BE2C (cell line): ENCODE data around the gene SLC8A1.

Experiments
- DNase-seq: peaks from one replicate; pipeline ENCODE4 v3.0.0-alpha.2; 2020
- H3K27me3 ChIP-seq: fragments of 250-450 bp; sonication (Bioruptor Pico); 2 replicates; pipeline ENCODE4 v1.5.1; 2020; ENCODE audit warnings: mild to moderate bottlenecking
- H3K36me3 ChIP-seq: fragments of 250-450 bp; sonication (Bioruptor Pico); 2 replicates; pipeline ENCODE4 v1.5.1; 2020; ENCODE audit warnings: mild to moderate bottlenecking
- H3K4me1 ChIP-seq: fragments of 250-450 bp; sonication (Bioruptor Pico); 2 replicates; pipeline ENCODE4 v1.5.1; 2020
- H3K4me3 ChIP-seq: 2 replicates; pipeline ENCODE4 v1.5.1; 2011; ENCODE audit warnings: low read depth, low read length
- H3K9me3 ChIP-seq: fragments of 250-450 bp; sonication (Bioruptor Pico); 2 replicates; pipeline ENCODE4 v1.5.1; 2020
- TF ChIP-seq, protein P1 (sequence below): IDR thresholded peaks from 2 replicates; pipeline ENCODE4 v1.5.1; 2012; ENCODE audit warnings: mild to moderate bottlenecking, low read depth, low read length

Gene SLC8A1

GRCh38 chr2:40415391-40415790 lies 36.5 kb downstream of the SLC8A1 start:
- Histone ChIP-seq H3K27me3 (no peaks in the 10 kb centered on the region), H3K4me3 (no peak overlapping the region), H3K36me3 (no peaks in the 10 kb centered on the region), H3K9me3 (no peaks in the 10 kb centered on the region), H3K4me1 (peaks cover 36% of the 10 kb centered on the region)
- TF ChIP-seq, protein P1, sequence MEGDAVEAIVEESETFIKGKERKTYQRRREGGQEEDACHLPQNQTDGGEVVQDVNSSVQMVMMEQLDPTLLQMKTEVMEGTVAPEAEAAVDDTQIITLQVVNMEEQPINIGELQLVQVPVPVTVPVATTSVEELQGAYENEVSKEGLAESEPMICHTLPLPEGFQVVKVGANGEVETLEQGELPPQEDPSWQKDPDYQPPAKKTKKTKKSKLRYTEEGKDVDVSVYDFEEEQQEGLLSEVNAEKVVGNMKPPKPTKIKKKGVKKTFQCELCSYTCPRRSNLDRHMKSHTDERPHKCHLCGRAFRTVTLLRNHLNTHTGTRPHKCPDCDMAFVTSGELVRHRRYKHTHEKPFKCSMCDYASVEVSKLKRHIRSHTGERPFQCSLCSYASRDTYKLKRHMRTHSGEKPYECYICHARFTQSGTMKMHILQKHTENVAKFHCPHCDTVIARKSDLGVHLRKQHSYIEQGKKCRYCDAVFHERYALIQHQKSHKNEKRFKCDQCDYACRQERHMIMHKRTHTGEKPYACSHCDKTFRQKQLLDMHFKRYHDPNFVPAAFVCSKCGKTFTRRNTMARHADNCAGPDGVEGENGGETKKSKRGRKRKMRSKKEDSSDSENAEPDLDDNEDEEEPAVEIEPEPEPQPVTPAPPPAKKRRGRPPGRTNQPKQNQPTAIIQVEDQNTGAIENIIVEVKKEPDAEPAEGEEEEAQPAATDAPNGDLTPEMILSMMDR = no peak
- no peak for DNase-seq

GRCh38 chr2:40412456-40412855 lies 39.4 kb downstream of the SLC8A1 start:
- no peak for DNase-seq
- H3K4me3 ChIP-seq = no peak overlapping the region
- TF ChIP-seq, protein P1 = no peak
- H3K4me1 ChIP-seq = peaks cover 28% of the 10 kb centered on the region
- H3K36me3 ChIP-seq = no peaks in the 10 kb centered on the region
- H3K9me3 ChIP-seq = no peaks in the 10 kb centered on the region
- no peaks in the 10 kb centered on the region for H3K27me3 ChIP-seq

GRCh38 chr2:40410695-40411094 lies 41.2 kb downstream of the SLC8A1 start:
- TF ChIP-seq, protein P1 = no peak
- Histone ChIP-seq H3K27me3 (no peaks in the 10 kb centered on the region), H3K4me1 (peaks cover 33% of the 10 kb centered on the region), H3K9me3 (no peaks in the 10 kb centered on the region), H3K4me3 (no peak overlapping the region), H3K36me3 (no peaks in the 10 kb centered on the region)
- no peak for DNase-seq

DNA sequence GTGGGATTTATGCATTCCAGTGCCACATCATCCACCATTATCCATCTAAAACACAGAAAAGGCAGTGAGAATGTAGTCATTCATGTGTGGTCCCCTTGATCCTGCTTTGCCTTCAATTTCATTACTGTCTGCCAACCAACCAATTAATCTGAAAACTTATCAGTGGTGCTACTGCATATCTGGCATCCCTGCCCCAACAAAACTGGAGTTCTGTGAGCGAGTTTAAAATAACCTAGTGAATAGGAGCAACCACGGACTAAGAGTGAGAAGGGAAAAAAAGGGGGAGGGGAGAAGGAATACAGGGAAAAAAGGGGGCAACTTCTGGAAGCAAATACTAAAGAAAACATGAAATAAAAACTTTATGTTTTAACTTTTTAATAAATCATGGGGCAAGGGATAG lies 42.2 kb downstream of the SLC8A1 start:
- Histone ChIP-seq H3K27me3 (no peaks in the 10 kb centered on the region), H3K9me3 (no peaks in the 10 kb centered on the region), H3K4me1 (peaks cover 26% of the 10 kb centered on the region), H3K4me3 (peak overlapping the region; percentile 18; the same call in 1 of the 2 replicates), H3K36me3 (no peaks in the 10 kb centered on the region)
- DNase-seq = no peak
- TF ChIP-seq, protein P1 = no peak

- Histone ChIP-seq H3K9me3 (no peaks in the 10 kb centered on the region), H3K4me1 (peaks cover 26% of the 10 kb centered on the region), H3K4me3 (no peak overlapping the region), H3K36me3 (no peaks in the 10 kb centered on the region), H3K27me3 (no peaks in the 10 kb centered on the region)
- TF ChIP-seq, protein P1 = no peak
- no peak for DNase-seq
Measured at GRCh38 chr2:40406485-40407289, 45.2 kb downstream of the SLC8A1 start.

- Histone ChIP-seq H3K27me3 (no peaks in the 10 kb centered on the region), H3K4me3 (no peak overlapping the region), H3K4me1 (peaks cover 22% of the 10 kb centered on the region), H3K36me3 (no peaks in the 10 kb centered on the region), H3K9me3 (no peaks in the 10 kb centered on the region)
- no peak for DNase-seq
- TF ChIP-seq, protein P1 = no peak
Measured at GRCh38 chr2:40405465-40405864, 46.4 kb downstream of the SLC8A1 start.
